NCI-H524 treated with DMSO at 0.1 percent for 48 hours (cell line): ENCODE data around the gene TPST2.
A peak's percentile ranks its signal among the peaks of the same experiment; 100 is the strongest.

Experiments
- DNase-seq: peaks from one replicate; lab custom pipeline; 2025; lab: John Stamatoyannopoulos, UW

TPST2 gene

DNA sequence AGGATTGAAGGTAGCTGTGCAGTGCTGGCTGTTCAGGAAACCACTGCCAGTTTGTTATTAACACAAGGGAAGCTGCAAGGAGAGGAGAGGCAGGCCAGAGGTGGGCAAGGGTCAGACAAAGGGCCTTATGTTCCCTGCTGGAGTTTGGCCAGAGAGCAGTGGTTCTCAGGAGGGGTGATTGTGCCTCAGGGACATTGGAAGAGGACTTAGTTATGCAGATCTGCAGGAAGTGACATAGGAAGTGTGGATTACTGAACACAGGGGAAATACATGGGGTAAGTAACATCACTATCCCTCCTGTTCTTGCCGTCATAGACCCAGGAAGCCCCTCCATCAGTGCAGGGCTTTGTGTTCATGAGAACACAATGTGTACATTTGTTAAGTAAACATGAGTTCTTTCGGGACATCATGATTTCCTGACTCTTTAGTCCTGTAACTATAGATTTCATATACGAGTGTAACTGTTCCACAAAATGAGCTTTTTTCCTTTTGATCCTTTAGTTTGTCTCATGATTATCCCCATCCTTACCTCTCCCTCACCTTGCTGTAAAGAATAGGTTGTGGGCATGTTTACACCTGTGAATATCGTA, 100.4 kb downstream of the TPST2 start:
- no peak for DNase-seq

DNA sequence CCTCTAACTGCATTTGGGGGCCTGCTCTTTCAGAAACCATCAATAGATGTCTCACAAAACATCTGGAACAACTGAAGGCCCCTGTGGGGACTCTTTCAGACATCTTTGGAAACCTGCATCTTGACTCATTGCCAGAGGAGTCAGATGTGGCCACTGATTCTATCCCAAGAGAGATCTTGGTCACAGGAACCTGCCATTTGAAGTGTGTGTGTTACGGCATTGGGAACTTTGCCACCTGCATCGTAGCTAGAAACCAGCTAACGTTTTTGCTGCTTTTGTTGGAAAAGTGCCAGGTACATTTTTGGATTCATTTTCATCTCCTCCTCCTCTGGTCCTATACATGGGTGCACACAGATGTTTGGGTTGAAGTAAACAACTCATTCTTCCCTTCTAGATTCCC, 101.9 kb downstream of the TPST2 start:
- DNase-seq, result no peak

DNA sequence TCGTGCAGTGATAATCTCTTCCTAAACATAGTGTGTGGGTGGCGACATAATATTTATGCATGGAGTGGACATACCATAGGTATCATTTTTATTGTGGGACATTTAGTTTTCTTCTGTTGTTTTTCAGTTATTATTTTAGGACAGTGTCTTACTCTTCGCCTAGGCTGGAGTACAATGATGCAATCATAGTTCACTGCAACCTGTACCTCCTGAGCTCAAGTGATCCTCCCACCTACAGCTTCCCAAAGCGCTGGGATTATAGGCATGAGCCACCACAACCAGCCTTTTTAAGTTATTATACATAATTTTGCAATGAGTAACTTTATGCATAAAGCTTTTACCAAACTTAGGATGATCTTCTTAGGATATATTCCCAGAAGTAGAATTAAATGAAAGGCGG, 103.5 kb downstream of the TPST2 start:
- no peak for DNase-seq

DNA sequence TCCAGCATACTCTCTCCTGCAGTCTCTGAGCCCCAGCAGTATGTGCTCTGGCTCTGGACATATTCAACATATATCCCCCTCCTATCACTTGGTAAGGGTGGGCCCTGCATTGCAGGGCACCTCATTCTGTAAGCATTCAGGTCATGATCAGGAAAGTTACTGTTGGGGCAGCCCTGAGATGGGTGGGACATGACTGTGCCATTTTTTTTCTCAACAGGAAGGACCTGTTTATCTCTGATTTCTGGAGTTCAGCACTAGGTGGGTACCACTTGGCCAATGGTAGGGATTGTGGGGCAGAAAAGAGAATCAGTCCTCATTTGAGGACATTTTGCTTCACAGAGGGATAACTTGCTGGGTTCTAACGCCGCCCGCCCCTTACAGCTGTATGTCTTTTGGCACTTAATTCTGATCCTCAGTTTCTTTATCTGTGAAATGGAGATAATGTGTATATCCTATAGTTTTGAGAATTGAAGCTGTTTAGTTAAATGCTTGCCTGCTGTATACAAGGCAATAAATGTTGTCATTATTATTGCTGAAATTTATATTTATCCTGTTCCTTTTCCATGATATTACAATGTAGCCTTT, 104.0 kb downstream of the TPST2 start:
- no peak for DNase-seq

DNA sequence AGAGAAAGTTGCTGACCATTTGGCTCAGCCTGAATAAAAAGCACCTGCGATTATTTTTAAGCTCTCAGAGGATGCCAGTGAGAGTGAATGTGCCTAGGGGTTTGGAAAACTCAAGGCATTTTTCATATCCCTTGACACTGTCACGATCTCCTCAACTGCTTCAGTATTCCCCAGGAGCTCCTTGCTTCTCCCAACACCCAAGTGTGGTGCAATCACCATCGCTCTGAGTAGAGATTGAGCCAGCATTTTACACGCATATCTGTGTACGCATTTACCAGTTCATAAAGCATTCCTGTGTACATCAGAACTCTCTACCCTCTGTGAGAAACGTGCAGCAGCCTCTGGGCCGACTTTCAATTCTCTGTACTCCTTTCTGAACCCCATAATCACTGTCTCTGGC, 104.9 kb downstream of the TPST2 start:
- DNase-seq, result no peak

DNA sequence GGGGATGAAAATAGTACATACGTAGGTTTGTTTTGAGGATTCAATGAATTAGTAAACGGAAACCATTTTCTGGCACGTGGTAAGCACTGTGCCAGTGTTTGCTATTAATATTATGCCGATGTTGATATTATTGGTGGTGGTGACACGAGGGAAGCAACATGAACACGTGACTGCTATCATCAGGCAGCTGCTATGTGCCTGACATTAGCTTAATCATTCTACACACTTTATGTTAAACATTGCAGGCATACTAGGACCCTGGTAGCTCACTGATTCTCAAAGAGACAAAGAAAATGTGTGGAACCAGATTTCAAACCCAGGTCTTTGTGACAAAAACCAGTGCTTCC, 105.6 kb downstream of the TPST2 start:
- no peak for DNase-seq

DNA sequence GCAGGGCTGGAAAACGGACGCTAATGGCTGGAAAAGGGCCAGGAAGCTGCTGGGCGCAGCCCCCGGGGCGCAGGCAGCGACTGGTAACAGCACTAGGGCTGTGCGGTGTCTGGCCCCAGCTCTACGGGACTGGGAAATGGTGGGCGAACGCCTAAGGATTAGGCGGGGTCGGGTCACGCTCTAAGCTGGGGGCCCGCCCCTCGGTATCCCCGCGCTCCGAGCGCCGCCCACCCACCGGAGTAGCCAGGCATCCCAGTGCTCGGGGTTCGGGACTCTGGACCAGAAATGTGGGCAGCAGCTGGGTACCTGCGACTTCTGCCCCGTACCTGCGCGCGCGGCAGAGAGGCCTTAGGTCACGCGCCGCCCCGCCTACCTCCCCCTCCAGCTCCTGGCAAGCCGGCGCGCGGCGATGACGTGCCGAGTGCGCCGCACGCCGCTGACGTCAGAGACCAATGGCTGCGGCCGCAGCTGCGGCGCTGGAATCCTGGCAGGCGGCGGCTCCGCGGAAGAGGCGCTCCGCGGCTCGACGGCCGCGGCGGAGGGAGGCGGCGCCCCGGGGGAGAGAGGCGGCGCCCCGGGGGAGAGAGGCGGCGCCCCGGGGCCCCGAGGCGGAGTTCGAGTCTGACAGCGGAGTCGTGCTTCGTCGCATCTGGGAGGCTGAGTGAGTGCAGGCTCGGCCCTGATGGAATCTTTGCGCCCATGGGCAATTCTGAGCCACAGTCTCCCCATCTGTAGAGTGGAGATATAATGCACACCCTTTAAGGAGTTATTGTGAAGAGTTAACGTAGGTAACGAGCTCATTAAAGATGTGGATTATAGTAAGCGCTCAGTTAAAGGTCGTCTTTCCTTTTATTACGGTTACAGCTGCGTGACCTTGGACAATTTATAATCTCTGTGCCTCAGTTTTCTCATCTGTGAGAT, 106.2 kb downstream of the TPST2 start, which contains the start of the genes HPS4 and SRRD:
HPS4 (minus strand) TSS at position 345 of the 921 bp plus-strand sequence. CDS start 2,021 bp downstream, outside the sequence.
SRRD (plus strand) TSS at position 439 of the 921 bp plus-strand sequence; CDS start at position 453, 14 bp downstream.
- peak; percentile 43 for DNase-seq

DNA sequence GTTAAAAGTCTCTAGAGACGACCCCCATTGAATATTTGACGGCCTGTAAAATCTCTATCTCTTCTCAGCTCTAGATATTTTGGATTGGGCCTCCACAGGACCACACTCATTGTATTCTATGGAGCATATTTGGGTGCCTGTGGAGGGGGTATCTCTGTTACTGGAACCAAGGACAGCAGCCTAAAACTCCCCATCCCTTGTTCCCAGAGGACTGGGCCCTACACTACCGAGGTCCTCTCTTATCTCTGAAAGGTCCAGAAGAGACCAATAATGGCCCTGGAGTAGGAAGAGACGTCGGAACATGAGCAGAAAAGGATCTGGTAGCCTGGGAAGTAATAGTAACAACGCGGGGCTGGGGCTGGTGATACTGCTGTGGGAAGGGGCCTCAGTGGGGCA, 106.9 kb downstream of the TPST2 start:
- DNase-seq, result no peak

DNA sequence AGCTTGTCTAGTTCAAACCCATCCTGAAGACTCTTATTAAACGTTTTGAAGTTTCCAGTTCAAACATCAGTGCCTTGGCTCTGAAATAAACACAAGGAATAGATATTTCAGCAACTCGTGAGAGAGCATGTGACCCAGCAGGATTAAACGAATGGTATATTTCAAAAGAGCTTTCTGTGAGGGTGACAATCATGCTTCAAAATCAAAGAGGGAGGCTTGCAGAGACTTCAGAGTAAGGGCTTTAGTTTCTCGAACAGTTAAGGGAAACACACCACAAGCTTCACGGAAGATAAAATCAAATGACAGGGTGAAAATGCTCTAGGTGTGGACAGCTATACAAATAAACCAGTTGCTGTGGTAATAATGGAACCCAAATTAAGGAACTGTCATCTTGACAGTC, 107.8 kb downstream of the TPST2 start:
- DNase-seq, result no peak

DNA sequence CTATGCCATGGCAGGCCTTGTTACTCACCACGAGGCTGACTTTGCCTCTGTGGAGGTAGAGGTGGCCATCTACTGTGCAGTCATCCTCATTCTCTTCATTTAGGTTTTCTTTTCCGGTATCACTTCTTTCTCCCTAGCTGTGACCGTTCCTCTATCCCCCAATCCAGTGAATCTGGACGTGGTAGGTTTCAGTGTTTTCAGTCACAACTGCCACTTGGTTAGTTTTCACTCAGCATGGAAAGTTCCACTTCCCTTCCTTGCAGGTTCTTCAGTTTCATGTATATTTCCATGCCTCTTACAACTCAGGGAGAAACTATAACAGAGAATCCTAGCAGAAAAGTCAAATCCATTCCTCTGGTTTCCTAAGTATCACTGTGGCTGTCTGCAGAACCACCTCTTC, 108.2 kb downstream of the TPST2 start:
- DNase-seq, result no peak

DNA sequence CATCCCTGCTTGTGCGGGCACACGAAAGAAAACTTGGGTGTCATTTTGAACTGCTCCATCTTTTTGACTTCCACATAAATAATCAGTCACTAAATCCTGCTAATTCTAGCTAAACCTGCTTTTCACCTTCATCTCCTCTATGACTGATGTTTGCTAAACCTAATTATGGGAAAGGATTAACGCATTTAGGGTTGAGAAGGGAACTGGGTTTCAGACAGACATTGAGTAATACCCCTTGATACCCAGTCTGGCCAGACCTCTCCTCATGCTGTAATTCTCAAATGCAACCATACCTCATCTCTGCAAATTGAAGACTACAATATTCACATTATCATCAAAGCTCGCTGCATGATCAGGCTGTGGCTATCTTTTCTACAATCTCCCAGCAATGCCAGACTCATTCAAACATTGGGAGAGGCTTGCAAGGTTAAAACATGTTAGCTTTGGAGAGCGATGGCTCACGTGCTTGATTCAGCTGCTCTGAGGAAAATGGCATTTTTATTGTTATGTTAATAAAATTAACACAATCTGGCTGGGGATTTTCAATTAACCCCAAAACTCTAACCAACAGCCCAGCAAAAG, 108.7 kb downstream of the TPST2 start:
- no peak for DNase-seq

DNA sequence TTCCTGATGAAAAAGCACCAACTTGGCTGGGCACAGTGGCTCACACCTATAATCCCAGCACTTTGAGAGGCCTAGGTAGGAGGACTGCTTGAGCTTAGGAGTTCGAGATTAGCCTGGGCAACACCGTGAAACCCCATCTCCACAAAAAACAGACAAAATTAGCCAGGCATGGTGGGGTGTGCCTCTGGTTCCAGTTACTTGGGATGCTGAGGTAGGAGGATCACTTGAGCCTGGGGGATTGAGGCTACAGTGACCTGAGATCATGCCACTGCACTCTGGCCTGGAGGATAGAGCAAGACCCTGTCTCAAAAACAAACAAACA, 109.4 kb downstream of the TPST2 start:
- DNase-seq, result no peak

DNA sequence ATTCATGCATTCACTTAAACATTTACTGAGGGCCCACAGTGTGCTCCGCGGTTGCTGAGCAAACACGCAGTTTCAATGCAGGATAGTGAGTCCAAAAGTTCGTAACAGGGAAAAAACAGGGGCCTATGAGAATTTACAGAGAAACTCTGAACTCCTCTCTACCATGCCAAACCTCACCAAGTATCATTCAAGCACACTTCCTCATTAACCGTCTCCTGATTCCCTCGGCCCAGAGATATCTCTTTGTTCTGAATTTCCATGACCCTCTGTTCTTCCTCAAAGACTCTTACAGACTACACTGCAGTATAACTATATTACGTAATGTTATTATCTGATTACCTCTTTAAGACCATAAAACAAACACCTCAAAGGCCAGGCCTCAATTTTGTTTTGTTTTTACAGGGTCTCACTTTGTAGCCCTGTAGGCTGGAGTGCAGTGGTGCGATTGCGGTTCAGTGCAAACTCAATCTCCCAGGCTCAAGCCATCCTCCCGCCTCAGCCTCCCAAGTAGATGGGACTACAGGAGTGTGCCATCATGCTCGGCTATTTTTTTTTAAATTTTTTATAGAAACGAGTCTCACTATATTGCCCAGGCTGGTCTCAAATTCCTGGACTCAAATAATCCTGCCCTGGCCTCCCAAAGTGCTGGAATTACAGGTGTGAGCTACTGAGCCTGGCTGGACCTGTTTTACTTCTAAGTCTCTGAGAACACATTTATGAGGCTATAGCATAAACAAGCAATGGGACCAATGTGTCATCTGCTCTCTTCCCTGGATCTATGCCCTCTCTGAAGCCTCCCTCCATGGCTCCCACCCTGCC, 109.9 kb downstream of the TPST2 start:
- no peak for DNase-seq

DNA sequence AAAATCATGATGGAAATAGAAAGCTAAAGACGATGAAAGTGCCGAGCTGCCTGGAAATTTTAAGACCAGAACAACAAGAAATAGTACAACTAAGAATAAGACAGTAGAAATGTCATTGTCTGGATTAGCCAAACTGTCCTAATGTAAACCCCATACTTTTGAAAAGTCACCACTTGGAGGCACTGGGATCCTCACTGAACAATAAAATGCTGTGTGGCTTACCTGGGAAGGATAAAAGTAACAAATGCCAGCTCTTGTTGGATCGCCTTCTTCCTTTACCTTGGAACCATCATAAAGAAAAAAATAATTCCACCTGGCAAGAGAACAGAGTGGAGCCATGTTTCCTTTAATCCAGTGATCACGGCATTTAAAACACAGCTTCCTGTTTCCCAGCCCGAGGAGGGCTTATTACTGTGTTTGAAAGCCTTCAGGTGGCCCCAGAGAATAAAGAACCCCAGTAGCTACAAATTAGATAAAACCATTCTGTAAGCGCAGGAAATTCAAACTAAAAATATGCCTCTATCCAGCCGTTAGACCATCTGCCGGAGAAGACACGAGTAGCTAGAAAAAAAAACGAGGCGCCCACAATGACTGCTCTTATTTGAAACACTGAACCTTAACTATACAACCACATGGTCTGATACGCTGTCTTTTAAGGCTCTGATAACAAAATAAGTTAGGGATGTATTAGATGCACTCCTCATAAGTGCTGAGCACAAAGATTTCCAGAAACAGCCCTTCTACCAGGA, 110.7 kb downstream of the TPST2 start:
- no peak for DNase-seq

DNA sequence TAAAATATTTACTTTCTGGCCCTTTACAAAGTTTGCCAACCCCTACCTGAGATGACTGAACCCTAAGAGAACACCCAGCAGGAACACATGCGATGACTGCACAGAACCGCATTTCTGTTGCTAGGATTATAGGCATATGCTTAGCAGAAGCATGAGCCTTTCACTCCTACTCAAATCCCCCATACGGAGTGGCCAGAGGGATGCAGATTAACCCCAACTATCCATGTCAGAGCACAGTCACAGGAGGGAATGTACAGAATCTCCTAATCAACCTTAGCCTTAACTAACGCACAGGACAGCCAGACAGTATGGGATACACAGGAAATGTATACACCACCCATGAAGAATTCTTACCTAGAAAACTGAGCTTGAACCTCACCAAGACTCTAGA, 112.6 kb downstream of the TPST2 start:
- DNase-seq, result no peak

DNA sequence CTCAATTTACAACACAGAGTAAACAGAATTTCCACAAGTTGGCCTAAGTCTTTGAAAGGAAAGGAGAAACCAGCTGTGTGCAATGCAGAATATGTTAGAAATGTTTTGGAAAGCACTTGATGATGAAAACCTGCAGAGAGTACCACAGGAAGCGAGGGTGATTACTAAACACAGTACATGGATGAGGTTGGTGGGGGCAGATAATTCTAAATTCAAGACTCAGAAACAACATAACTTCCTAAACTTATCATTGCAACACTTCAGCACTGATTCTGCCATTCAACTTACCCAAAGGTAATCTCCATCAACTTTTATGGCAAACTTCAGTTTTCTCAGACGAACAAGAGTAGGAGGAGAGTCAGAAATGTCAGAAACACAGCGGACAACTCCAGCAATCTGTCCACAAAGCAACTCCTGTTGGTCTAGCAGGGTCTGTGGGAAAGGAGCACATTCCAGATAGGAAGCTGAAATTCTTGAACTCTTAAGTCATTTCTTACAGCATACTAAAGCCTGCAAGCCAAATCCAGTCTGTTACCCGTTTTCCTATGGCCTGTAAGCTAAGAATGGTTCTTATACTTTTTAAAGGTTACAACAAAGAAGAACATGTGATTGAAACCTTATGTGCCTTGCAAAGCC, 113.1 kb downstream of the TPST2 start:
- no peak for DNase-seq

DNA sequence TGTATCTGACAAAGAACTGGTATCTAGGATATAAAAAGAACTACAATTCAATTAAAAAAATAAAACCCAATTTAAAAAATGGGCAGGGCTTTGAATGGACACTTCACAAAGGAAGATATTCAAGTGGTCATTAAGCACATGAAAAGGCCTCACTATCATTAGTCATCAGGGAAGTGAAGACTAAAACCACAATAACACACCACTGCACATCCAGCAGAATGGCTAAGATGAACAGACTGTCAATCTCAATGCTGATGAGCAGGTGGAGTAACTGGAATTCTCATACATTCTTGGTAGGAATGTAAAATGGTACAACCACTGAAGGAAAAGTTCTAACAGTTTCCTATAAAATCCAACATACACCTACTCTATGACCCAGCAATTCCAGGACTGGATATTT, 115.2 kb downstream of the TPST2 start:
- no peak for DNase-seq
